Coronary artery (tissue), 2 donors: ENCODE results near the gene PRRT1.

Experiments used
- DNase-seq: peaks from one replicate; pipeline ENCODE4 v3.0.0-alpha.2; 2017; ENCODE audit warnings: low spot score
- H3K27ac ChIP-seq, 2 donors: fragments of 200-600 bp; sonication (generic); one replicate each; pipeline ENCODE4 v1.5.1; 2016 to 2019
- H3K4me3 ChIP-seq: fragments of 200-600 bp; sonication (generic); 2 replicates; pipeline ENCODE4 v1.5.1; 2016; ENCODE audit warnings: mild to moderate bottlenecking, moderate library complexity
- TF ChIP-seq, protein P1 (sequence below): fragments of 200-600 bp; sonication (generic); IDR thresholded peaks from one replicate; pipeline ENCODE4 v1.5.1; 2019; ENCODE audit warnings: antibody characterized with exemption

Gene PRRT1

DNA sequence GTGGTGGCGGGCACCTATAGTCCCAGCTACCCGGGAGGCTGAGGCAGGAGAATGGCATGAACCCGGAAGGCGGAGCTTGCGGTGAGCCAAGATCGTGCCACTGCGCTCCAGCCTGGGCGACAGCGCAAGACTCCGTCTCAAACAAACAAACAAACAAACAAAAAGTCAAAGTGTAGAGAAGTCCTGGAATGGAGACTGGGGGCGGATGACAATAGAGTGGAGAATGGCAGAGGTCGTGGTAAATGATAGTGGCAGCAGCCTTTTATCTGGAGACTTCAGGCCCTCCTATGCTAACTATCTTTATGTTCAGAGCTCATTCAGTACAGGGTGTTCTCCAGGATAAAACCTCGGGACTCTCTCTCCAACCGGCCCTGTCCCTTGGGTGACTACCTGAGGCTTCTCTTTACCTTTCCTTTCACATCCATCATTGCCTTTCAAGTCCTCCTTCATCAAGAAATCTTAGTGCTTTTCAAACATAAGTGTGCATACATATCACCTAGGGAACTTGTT, 20.2 kb downstream of the PRRT1 start:
- TF ChIP-seq, protein P1, sequence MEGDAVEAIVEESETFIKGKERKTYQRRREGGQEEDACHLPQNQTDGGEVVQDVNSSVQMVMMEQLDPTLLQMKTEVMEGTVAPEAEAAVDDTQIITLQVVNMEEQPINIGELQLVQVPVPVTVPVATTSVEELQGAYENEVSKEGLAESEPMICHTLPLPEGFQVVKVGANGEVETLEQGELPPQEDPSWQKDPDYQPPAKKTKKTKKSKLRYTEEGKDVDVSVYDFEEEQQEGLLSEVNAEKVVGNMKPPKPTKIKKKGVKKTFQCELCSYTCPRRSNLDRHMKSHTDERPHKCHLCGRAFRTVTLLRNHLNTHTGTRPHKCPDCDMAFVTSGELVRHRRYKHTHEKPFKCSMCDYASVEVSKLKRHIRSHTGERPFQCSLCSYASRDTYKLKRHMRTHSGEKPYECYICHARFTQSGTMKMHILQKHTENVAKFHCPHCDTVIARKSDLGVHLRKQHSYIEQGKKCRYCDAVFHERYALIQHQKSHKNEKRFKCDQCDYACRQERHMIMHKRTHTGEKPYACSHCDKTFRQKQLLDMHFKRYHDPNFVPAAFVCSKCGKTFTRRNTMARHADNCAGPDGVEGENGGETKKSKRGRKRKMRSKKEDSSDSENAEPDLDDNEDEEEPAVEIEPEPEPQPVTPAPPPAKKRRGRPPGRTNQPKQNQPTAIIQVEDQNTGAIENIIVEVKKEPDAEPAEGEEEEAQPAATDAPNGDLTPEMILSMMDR, result no peak
- Histone ChIP-seq H3K27ac (no peak overlapping the region), H3K4me3 (no peak overlapping the region)
- no peak for DNase-seq

DNA sequence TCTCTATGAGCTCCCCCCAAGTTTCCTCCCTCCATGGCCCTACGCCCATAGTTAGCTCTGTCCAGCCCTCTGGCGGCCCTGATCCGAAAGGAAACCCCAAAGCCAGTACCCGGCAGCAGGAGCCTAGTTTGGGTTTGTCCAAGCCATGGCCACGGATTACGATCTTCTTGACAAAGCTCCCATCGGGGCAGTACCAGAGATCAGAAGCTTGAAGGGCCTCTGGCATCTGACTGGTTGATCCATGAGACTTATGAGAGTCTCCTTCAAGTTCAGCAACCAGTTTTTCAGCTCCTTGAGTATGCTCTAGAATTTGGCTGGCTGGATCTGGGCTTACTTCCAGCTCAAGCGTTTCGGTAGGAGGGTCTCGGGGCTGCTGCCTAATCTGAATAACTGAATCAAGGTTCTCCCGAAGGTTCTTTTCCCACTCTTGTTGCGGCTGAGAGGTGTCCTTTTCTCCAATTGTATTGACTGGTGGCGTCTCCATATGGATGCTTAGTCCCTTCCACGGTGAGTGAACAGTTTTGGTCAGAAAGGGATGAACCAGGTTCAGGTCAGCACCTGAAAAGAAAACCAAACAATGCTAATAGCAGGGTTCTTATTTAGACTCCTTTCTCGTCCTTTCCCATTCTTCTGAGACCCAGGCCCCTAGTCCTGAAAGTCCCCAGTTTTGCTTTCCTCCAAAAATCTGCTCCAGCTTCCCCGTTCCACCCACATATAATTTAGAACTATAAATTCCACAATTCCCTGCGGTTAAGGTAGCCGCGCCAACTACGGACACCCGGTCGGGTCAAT, 22.2 kb downstream of the PRRT1 start:
- TF ChIP-seq, protein P1, result no peak
- Histone ChIP-seq H3K4me3 (peak overlapping the region; percentile 78), H3K27ac (peak overlapping the region; percentile 92 to 95)
- no peak for DNase-seq

DNA sequence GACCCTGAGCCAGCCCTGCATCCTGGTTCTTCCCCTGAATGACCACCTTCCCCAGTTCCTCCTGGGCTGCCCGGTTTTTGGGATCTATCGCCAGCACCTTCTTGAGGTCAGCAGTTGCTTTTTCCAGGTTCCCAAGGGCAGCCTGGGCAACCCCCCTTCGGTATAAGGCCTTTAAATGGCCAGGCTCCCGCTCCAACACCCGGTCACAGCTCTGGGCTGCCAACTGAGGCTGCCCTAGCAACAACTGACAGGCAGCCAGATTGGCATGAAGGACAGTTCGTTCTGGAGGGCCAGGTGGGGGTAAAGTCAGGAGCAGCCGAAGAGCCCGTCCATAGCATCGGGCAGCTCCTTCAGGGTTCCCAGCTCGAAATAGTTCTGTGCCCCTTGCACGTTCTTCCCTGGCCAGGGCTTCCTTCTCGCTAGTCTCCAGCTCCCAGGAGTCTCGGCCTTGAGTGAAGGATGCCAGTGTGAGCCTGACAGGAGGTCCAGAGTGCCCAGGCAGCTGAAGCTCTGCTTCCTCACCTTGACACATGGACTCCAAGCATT, 22.9 kb downstream of the PRRT1 start:
- H3K4me3 ChIP-seq, result peak overlapping the region; percentile 78
- TF ChIP-seq, protein P1, result no peak
- no peak for DNase-seq
- H3K27ac ChIP-seq, result peak overlapping the region; percentile 92 to 95

DNA sequence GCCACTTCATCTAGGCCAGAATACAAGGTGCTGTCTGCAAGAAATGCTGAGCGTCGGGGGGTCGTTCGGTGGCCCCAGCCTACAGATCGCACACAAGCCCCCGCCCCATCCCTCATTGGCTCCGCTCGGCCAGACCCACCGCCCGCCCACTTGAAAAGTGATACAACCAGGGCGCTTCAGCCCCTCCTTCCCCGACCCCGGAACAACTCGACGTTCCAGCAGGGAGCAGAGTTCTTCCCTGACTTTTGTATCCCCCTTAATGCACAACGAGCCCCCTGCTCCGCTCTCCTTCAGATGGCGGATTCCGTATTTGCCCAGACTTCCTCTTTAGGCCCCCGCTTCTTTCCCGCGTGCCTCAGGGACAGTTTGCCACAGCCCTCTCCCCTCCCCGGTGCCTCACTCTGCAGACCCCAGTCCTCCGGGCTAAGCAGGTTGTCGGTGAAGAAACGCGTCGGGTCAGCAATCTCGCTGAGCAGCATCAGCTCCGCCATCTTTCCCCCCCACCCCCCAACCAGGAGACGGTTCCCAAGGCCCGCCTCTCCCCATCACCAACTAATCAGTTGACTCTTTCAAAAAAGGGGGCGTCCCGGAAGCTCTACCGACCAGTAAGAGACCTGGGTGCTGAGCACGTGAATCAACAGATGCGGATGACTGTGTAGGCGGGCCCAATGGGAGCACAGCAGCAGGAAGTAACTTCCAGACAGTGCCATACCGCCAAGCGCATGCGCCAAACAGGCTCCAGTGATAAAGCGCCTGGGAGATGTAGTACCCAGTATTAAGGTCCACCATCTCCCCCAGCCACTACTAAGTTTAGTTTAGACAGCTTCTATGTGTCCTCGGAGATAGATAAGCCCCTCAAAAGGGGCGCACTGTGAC, 23.8 kb downstream of the PRRT1 start, which contains the start of gene ATF6B:
TSS of gene ATF6B (minus strand) at position 530 of the 876 bp plus-strand sequence. CDS start at position 491, 39 bp downstream.
- TF ChIP-seq, protein P1, result no peak
- DNase-seq, result peak; percentile 99
- peak within 1 kb of the TSS; percentile 71 to 96 for H3K27ac ChIP-seq
- H3K4me3 ChIP-seq, result peak within 1 kb of the TSS; percentile 98

DNA sequence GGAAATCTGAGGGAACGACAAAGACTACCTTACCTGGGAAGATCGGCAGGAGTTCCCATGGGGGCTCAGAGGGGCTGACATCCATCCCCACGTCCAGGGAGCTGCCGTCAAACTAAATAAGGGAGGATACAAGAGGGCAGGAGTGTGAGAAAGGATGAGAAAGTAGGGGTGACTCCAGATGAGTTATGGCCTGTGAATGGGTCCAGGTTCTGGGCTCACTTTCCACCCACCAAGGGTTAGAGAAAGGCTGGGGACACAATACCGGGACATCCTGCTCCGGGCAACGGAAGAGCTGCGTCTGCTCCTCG, 24.4 kb downstream of the PRRT1 start:
- peak overlapping the region; percentile 98 for H3K4me3 ChIP-seq
- peak overlapping the region; percentile 71 to 96 for H3K27ac ChIP-seq
- no peak for DNase-seq
- TF ChIP-seq, protein P1, result no peak

DNA sequence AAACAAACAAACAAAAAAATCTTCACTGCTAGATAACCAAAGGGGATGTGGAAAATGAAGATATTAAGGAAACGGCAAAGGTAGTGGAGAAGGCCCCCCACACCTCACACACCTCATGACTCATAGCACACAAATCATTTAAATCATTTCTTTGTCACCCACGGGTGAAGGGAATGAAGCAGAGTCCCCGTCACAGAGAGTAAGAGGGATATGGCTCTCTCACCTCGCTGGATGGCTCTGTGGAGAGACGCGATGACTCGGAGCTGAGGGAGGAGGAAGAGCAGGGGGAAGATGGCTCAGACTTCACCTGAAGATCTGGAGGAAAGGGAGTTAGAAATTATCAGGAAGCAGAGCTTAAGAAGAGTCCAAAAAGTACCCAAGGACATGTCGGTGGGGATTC, 24.9 kb downstream of the PRRT1 start:
- H3K4me3 ChIP-seq, result peak overlapping the region; percentile 98
- TF ChIP-seq, protein P1, result no peak
- no peak for DNase-seq
- no peak overlapping the region for H3K27ac ChIP-seq
